H1 (cell line): ENCODE measurements around the gene OGFOD1. TPM values are rescaled to one million over a fixed set of nuclear protein-coding genes. Genes with fewer than 3 reads are reported as not detected.

Source experiments
- CTCF ChIA-PET: fragments of 300-600 bp; sonication (Branson Sonifier 250); formaldehyde crosslinking; loops from one replicate; lab custom pipeline; 2021; ENCODE audit not compliant: partially characterized antibody; lab: Charles Lee
- POLR2A ChIA-PET: fragments of 300-600 bp; sonication (Branson Sonifier 250); formaldehyde crosslinking; loops from one replicate; lab custom pipeline; 2021; ENCODE audit warnings: inconsistent platforms; ENCODE audit not compliant: partially characterized antibody; lab: Charles Lee
- DNase-seq, 2 experiments: peaks; one replicate each; pipeline versions ENCODE4 v3.0.0 to v3.0.0-alpha.2; 2010 to 2022; ENCODE audit warnings: low spot score in 2 of 2, low read depth in 1 of 2, mixed read lengths in 1 of 2
- FAIRE-seq: peaks from 2 replicates; lab custom pipeline; 2011; peaks lifted over from hg19 to GRCh38; lab: Jason Lieb, UNC
- H2AFZ ChIP-seq: 2 replicates; pipeline ENCODE4 v1.8.1; 2012; ENCODE audit warnings: low read length, inconsistent platforms
- H2AK5ac ChIP-seq: 2 replicates; pipeline ENCODE4 v1.6.1; 2013; ENCODE audit warnings: low read depth, low read length
- H2BK120ac ChIP-seq: replicated peaks from 2 replicates; pipeline ENCODE3; 2013; ENCODE audit warnings: low read depth, low read length, inconsistent platforms
- H2BK12ac ChIP-seq: 2 replicates; pipeline ENCODE4 v1.6.1; 2013; ENCODE audit warnings: low read depth, low read length
- H2BK15ac ChIP-seq: 2 replicates; pipeline ENCODE4 v1.6.1; 2013; ENCODE audit warnings: low read length
- H2BK20ac ChIP-seq: 2 replicates; pipeline ENCODE4 v1.6.1; 2013; ENCODE audit warnings: low read length
- H2BK5ac ChIP-seq: 2 replicates; pipeline ENCODE4 v1.6.1; 2013; ENCODE audit warnings: low read depth, low read length
- H3K14ac ChIP-seq: 2 replicates; pipeline ENCODE4 v1.6.1; 2013; ENCODE audit warnings: inconsistent platforms; ENCODE audit not compliant: insufficient read length
- H3K18ac ChIP-seq: 2 replicates; pipeline ENCODE4 v1.6.1; 2013; ENCODE audit warnings: low read length; ENCODE audit errors: extremely low read depth
- H3K23ac ChIP-seq: 2 replicates; pipeline ENCODE4 v1.6.1; 2013; ENCODE audit warnings: inconsistent platforms; ENCODE audit not compliant: insufficient read length
- H3K23me2 ChIP-seq: 2 replicates; pipeline ENCODE4 v1.6.1; 2013; ENCODE audit warnings: low read depth, low read length
- H3K27ac ChIP-seq: 2 replicates; pipeline ENCODE4 v1.6.1; 2011; ENCODE audit warnings: low read depth, low read length, inconsistent platforms
- H3K27me3 ChIP-seq, 4 experiments: replicated peaks in 1 of 4; 1 replicate in 1 of 4; 2 replicates in 3 of 4; pipeline versions ENCODE4 v1.6.1 to v1.8.1; 2011 to 2013; ENCODE audit warnings: low read length in 3 of 4, mild to moderate bottlenecking in 3 of 4, inconsistent platforms in 2 of 4, mixed read lengths in 2 of 4, moderate library complexity in 1 of 4; ENCODE audit not compliant: control insufficient read depth in 3 of 4, insufficient read depth in 3 of 4; ENCODE audit errors: extremely low read depth in 1 of 4
- H3K36me3 ChIP-seq, 4 experiments: 2 replicates each; pipeline versions ENCODE4 v1.6.1 to v1.8.1; 2011 to 2013; ENCODE audit warnings: mild to moderate bottlenecking in 4 of 4, low read length in 3 of 4, moderate library complexity in 2 of 4, control low read depth in 1 of 4, inconsistent platforms in 1 of 4; ENCODE audit not compliant: insufficient read depth in 4 of 4, control insufficient read depth in 2 of 4
- H3K4ac ChIP-seq: replicated peaks from 2 replicates; pipeline ENCODE3; 2013; ENCODE audit warnings: low read length, low read depth, mixed read lengths, inconsistent platforms; ENCODE audit not compliant: insufficient read length
- H3K4me1 ChIP-seq, 4 experiments: replicated peaks in 1 of 4; 1 replicate in 1 of 4; 2 replicates in 3 of 4; pipeline versions ENCODE4 v1.6.1 to v1.8.1; 2011 to 2013; ENCODE audit warnings: low read length in 3 of 4, inconsistent platforms in 2 of 4, mixed read lengths in 1 of 4; ENCODE audit not compliant: insufficient read depth in 4 of 4, control insufficient read depth in 3 of 4
- H3K4me2 ChIP-seq, 2 experiments: 2 replicates each; pipeline versions ENCODE4 v1.6.1 to v1.8.1; 2011 to 2013; ENCODE audit warnings: low read depth in 2 of 2, low read length in 2 of 2, control low read depth in 1 of 2, inconsistent platforms in 1 of 2, mild to moderate bottlenecking in 1 of 2; ENCODE audit not compliant: insufficient read depth in 1 of 2
- H3K4me3 ChIP-seq, 4 experiments: fragments of 200-600, 300-600 bp in 1 of 4; sonication (generic), shearing (Covaris generic), sonication (Bioruptor Twin) in 1 of 4; 2 replicates each; pipeline versions ENCODE4 v1.5.1 to v1.8.1; 2011 to 2016; ENCODE audit warnings: low read length in 4 of 4, low read depth in 3 of 4, control low read depth in 2 of 4, inconsistent platforms in 2 of 4, mild to moderate bottlenecking in 2 of 4, mixed read lengths in 1 of 4, moderate library complexity in 1 of 4; ENCODE audit not compliant: insufficient read depth in 2 of 4; ENCODE audit errors: extremely low read depth in 1 of 4
- H3K56ac ChIP-seq: replicated peaks from 2 replicates; pipeline ENCODE3; 2013; ENCODE audit warnings: low read depth, mild to moderate bottlenecking, mixed read lengths, low read length, inconsistent platforms; ENCODE audit not compliant: insufficient read length
- H3K79me1 ChIP-seq: 2 replicates; pipeline ENCODE4 v1.6.1; 2013; ENCODE audit warnings: low read depth, low read length, control low read depth
- H3K79me2 ChIP-seq, 2 experiments: 2 replicates each; pipeline versions ENCODE4 v1.6.1 to v1.8.1; 2012 to 2013; ENCODE audit warnings: low read length in 2 of 2, mild to moderate bottlenecking in 2 of 2, inconsistent platforms in 1 of 2; ENCODE audit not compliant: insufficient read depth in 2 of 2, control insufficient read depth in 1 of 2
- H3K9ac ChIP-seq, 4 experiments: replicated peaks in 1 of 4; 1 replicate in 1 of 4; 2 replicates in 3 of 4; pipeline versions ENCODE4 v1.6.1 to v1.8.1; 2011 to 2013; ENCODE audit warnings: low read depth in 3 of 4, low read length in 3 of 4, control low read depth in 2 of 4, mild to moderate bottlenecking in 2 of 4, moderate library complexity in 2 of 4, inconsistent platforms in 1 of 4; ENCODE audit errors: extremely low read depth in 1 of 4
- H3K9me3 ChIP-seq, 2 experiments: 2 replicates each; pipeline versions ENCODE4 v1.6.1 to v1.8.1; 2012 to 2013; ENCODE audit warnings: mild to moderate bottlenecking in 2 of 2, moderate library complexity in 2 of 2, control low read depth in 1 of 2, inconsistent platforms in 1 of 2, low read depth in 1 of 2, low read length in 1 of 2, mixed read lengths in 1 of 2; ENCODE audit not compliant: insufficient read depth in 2 of 2
- H4K20me1 ChIP-seq, 2 experiments: replicated peaks in 1 of 2; 2 replicates each; pipeline versions ENCODE3 to v1.8.1; 2011 to 2013; ENCODE audit warnings: inconsistent platforms in 2 of 2, low read length in 2 of 2, mild to moderate bottlenecking in 1 of 2; ENCODE audit not compliant: insufficient read depth in 2 of 2, control insufficient read depth in 1 of 2
- H4K5ac ChIP-seq: 2 replicates; pipeline ENCODE4 v1.6.1; 2013; ENCODE audit warnings: low read length, low read depth, mixed read lengths, inconsistent platforms; ENCODE audit not compliant: insufficient read length
- H4K8ac ChIP-seq: 2 replicates; pipeline ENCODE4 v1.8.0; 2013; ENCODE audit warnings: mild to moderate bottlenecking, moderate library complexity, low read length, inconsistent platforms; ENCODE audit not compliant: insufficient read depth; ENCODE audit errors: extremely low read depth
- H4K91ac ChIP-seq: replicated peaks from 2 replicates; pipeline ENCODE3; 2013; ENCODE audit warnings: low read length, mixed read lengths, inconsistent platforms; ENCODE audit not compliant: insufficient read length
- CEBPB ChIP-seq: IDR thresholded peaks from 2 replicates; pipeline ENCODE4 v1.6.1; 2012; ENCODE audit warnings: low read depth, low read length
- SP1 ChIP-seq: IDR thresholded peaks from 2 replicates; pipeline ENCODE4 v1.6.1; 2011; ENCODE audit warnings: low read depth, low read length
- TEAD4 ChIP-seq: IDR thresholded peaks from 2 replicates; pipeline ENCODE4 v1.6.1; 2012; ENCODE audit warnings: low read depth, low read length, inconsistent platforms, mixed read lengths
- WGBS, 2 experiments: shearing (Covaris generic) in 1 of 2; methylation state at CpG; one replicate each; pipeline versions ENCODE4 v1.1.6 to v1.1.7; 2013 to 2015; ENCODE audit warnings: low lambda C conversion rate in 2 of 2, mixed read lengths in 2 of 2, inconsistent platforms in 1 of 2, low coverage in 1 of 2, missing lambda C conversion rate in 1 of 2; ENCODE audit not compliant: insufficient replicate concordance in 2 of 2, insufficient coverage in 1 of 2, insufficient read length in 1 of 2; ENCODE audit errors: extremely low coverage in 1 of 2, missing lambda C conversion rate in 1 of 2; 5-methylcytosine and 5-hydroxymethylcytosine counted together
- polyA plus RNA-seq, 7 experiments: library from polyadenylated mRNA; depleted of rRNA in 3 of 7; stranded (reverse) in 5 of 7; unstranded in 2 of 7; fragments of >200 nt in 5 of 7; fragments of 200-250 nt in 2 of 7; gene quantifications; 1 replicate in 5 of 7; 2 replicates in 1 of 7; 4 replicates in 1 of 7; pipeline versions ENCODE4 v1.2.1 to v1.2.3, GENCODE V29; 2011 to 2013; ENCODE audit warnings: missing spikeins in 2 of 7, mixed read lengths in 2 of 7
- total RNA-seq: library from RNA; stranded (reverse); fragmentation: NEBNext Ultra II Directional; extraction: Animal tissue kit (Norgen Biotek cat#: 25700); gene quantifications from 2 replicates; pipeline ENCODE4 v1.2.1, GENCODE V29; 2021

Gene OGFOD1
- total and polyA plus RNA-seq, 2 of the 8 experiments (the other 6 are each of a cell fraction or from before 2014, with no cell fraction given), result 24.6 to 61.4 TPM

DNA sequence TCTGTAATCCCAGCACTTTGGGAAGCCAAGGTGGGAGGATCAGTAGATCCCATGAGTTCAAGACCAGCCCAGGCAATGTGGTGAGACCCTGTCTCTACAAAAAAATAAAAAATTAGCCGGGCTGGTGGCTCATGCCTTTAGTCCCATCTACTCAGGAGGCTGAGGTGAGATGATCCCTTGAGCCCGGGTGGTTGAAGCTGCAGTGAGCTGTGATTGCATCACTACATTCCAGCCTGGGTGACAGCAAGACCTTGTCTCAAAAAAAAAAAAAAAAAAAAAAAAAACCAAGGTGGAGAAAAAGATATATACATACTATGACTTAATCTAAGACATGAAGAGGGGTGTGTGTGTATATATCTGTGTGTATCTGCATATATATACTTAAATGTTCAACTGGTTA is 41.8 kb downstream of the OGFOD1 start:
- POLR2A ChIA-PET, result no interaction called here

More for the DNA sequence above, 41.8 kb downstream of the OGFOD1 start:
- WGBS, 2 experiments, result 100% methylated on average over 2 of the region's 2 CpGs; no CpG with 5 or more reads in 1 of the 2 experiments
- no peaks in the 10 kb centered on the region for H3K36me3 ChIP-seq
- FAIRE-seq (no peak), DNase-seq (no peak)
- CTCF ChIA-PET, result no interaction called here
- no peak overlapping the region for H2BK5ac ChIP-seq
- H3K4me2 ChIP-seq, result no peak overlapping the region
- no peak overlapping the region for H2BK12ac ChIP-seq
- H3K9me3 ChIP-seq, result no peaks in the 10 kb centered on the region
- no peak overlapping the region for H2BK15ac ChIP-seq
- H4K91ac ChIP-seq, result no peak overlapping the region
- H3K56ac ChIP-seq, result no peak overlapping the region
- no peak overlapping the region for H4K8ac ChIP-seq
- no peaks in the 10 kb centered on the region for H3K79me2 ChIP-seq
- H3K4me1 ChIP-seq, result no peaks in the 10 kb centered on the region
- no peaks in the 10 kb centered on the region for H4K20me1 ChIP-seq
- no peak overlapping the region for H3K4me3 ChIP-seq
- no peak overlapping the region for H4K5ac ChIP-seq
- no peaks in the 10 kb centered on the region for H3K79me1 ChIP-seq
- no peak overlapping the region for H3K4ac ChIP-seq
- H3K23ac ChIP-seq, result no peak overlapping the region
- no peak overlapping the region for H3K27ac ChIP-seq
- H3K14ac ChIP-seq, result no peak overlapping the region
- H3K27me3 ChIP-seq, result no peaks in the 10 kb centered on the region
- H2AK5ac ChIP-seq, result no peak overlapping the region
- no peak overlapping the region for H2AFZ ChIP-seq
- TF ChIP-seq TEAD4 (0 out of 2 replicates have a peak, but pooled peaks have one; percentile 9), SP1 (no peak), CEBPB (peak; percentile 42; the same call in 1 of the 2 replicates)
- no peak overlapping the region for H3K9ac ChIP-seq
- no peak overlapping the region for H2BK120ac ChIP-seq
- H2BK20ac ChIP-seq, result no peak overlapping the region
- H3K18ac ChIP-seq, result no peak overlapping the region
- H3K23me2 ChIP-seq, result no peaks in the 10 kb centered on the region
